Measurements from ENCODE around the gene SLC25A15. TPM values are rescaled to one million over a fixed set of nuclear protein-coding genes. Genes with fewer than 3 reads are reported as not detected.

Gene SLC25A15
- total and polyA plus RNA-seq, 2 donors (not counting 1 experiment from before 2014, with no cell fraction given), result 2.4 to 3.8 TPM

- H3K27ac ChIP-seq (ENCODE audit: low read length in 2 of 2), result no peak overlapping the region
- peaks cover 6 to 13% of the 10 kb centered on the region in 2 experiments for H3K36me3 ChIP-seq (replicated peaks in 1 of 2; ENCODE audit: control extremely low read depth in 1 of 2, control insufficient read depth in 1 of 2, extremely low read depth in 1 of 2, insufficient read depth in 2 of 2, low read length in 1 of 2)
- no peak overlapping the region for H3K4me3 ChIP-seq (ENCODE audit: control extremely low read depth in 1 of 5, extremely low read depth in 1 of 5, insufficient read depth in 1 of 5, low read depth in 2 of 5, low read length in 4 of 5)
- no peak overlapping the region for H3K4me2 ChIP-seq (replicated peaks; ENCODE audit: low read depth, low read length, poor library complexity, severe bottlenecking)
- ChIA-PET POLR2A (no interaction called here), CTCF (interaction anchor here (1.0 to 4.3 kb wide), 4 partner anchors 10 to 83 kb away, joined by 3 to 14 read pairs (median 4); no protein-coding TSS in a partner anchor)
- Mint-ChIP-seq H3K4me1 (peaks cover 13% of the 10 kb centered on the region), H3K4me3 (no peak overlapping the region), H3K27me3 (no peaks in the 10 kb centered on the region), H3K27ac (no peak overlapping the region), H3K9me3 (ENCODE audit: insufficient read depth) (no peaks in the 10 kb centered on the region)
- H3K27me3 ChIP-seq (replicated peaks in 1 of 4; ENCODE audit: control extremely low read depth in 1 of 4, control insufficient read depth in 3 of 4, insufficient read depth in 4 of 4, low read length in 3 of 4), result no peaks in the 10 kb centered on the region
- intact Hi-C loops (cut with micrococcal nuclease), result no loop called here
- H2AFZ ChIP-seq (ENCODE audit: insufficient read depth, low read depth, low read length, poor library complexity, severe bottlenecking), result no peak overlapping the region
- WGBS (ENCODE audit: insufficient coverage), result no CpG with 5 or more reads among the region's 1 CpG
- H3K9me3 ChIP-seq (ENCODE audit: control extremely low read depth in 1 of 3, control insufficient read depth in 2 of 3, insufficient read depth in 1 of 3, low read length in 2 of 3), result no peaks in the 10 kb centered on the region
- TF ChIP-seq EZH2 (IDR thresholded peaks at IDR 0.05; ENCODE audit: borderline replicate concordance, insufficient read depth, low read depth, low read length, poor library complexity, severe bottlenecking), result no peak
- TF ChIP-seq CTCF (IDR thresholded peaks at IDR 0.05), result no peak
- peaks cover 21% of the 10 kb centered on the region for H3K79me2 ChIP-seq (ENCODE audit: control insufficient read depth, insufficient read depth, low read length)
- H3K9ac ChIP-seq (ENCODE audit: low read length), result no peak overlapping the region
- DNase-seq, result no peak
- H3K4me1 ChIP-seq (ENCODE audit: control insufficient read depth in 2 of 2, insufficient read depth in 2 of 2, low read length in 2 of 2), result peaks cover 10 to 12% of the 10 kb centered on the region in 2 donors
- no peak for ATAC-seq (ENCODE audit: low read depth)
- peaks cover 5% of the 10 kb centered on the region for H4K20me1 ChIP-seq (ENCODE audit: control insufficient read depth, insufficient read depth, low read length, poor library complexity, severe bottlenecking)
Measured at GRCh38 chr13:40765602-40766001, 23.8 kb upstream of the SLC25A15 start.

GRCh38 chr13:40769970-40770369 is 19.4 kb upstream of the SLC25A15 start:
- Histone ChIP-seq H3K9me3 (ENCODE audit: control extremely low read depth in 1 of 3, control insufficient read depth in 2 of 3, insufficient read depth in 1 of 3, low read length in 2 of 3) (no peaks in the 10 kb centered on the region), H3K27me3 (replicated peaks in 1 of 4; ENCODE audit: control extremely low read depth in 1 of 4, control insufficient read depth in 3 of 4, insufficient read depth in 4 of 4, low read length in 3 of 4) (no peaks in the 10 kb centered on the region), H3K9ac (ENCODE audit: low read length) (peak overlapping the region; percentile 97), H4K20me1 (ENCODE audit: control insufficient read depth, insufficient read depth, low read length, poor library complexity, severe bottlenecking) (peaks cover 5% of the 10 kb centered on the region), H3K79me2 (ENCODE audit: control insufficient read depth, insufficient read depth, low read length) (peaks cover 20% of the 10 kb centered on the region), H3K4me2 (replicated peaks; ENCODE audit: low read depth, low read length, poor library complexity, severe bottlenecking) (peak overlapping the region; percentile 85), H3K27ac (ENCODE audit: low read length in 2 of 2) (no peak overlapping the region), H3K4me3 (ENCODE audit: control extremely low read depth in 1 of 5, extremely low read depth in 1 of 5, insufficient read depth in 1 of 5, low read depth in 2 of 5, low read length in 4 of 5) (peak overlapping the region; percentile 65 to 99 (median 99)), H2AFZ (ENCODE audit: insufficient read depth, low read depth, low read length, poor library complexity, severe bottlenecking) (peak overlapping the region; percentile 93), H3K4me1 (ENCODE audit: control insufficient read depth in 2 of 2, insufficient read depth in 2 of 2, low read length in 2 of 2) (peaks cover 12 to 18% of the 10 kb centered on the region in 2 donors), H3K36me3 (replicated peaks in 1 of 2; ENCODE audit: control extremely low read depth in 1 of 2, control insufficient read depth in 1 of 2, extremely low read depth in 1 of 2, insufficient read depth in 2 of 2, low read length in 1 of 2) (peaks cover 5 to 6% of the 10 kb centered on the region in 2 experiments)
- H3K4me3 Mint-ChIP-seq, result peak overlapping the region; percentile 100
- H3K27ac Mint-ChIP-seq, result no peak overlapping the region
- ATAC-seq (ENCODE audit: low read depth) (no peak), DNase-seq (no peak)
- TF ChIP-seq CTCF (IDR thresholded peaks at IDR 0.05), result no peak
- no peak for TF ChIP-seq EZH2 (IDR thresholded peaks at IDR 0.05; ENCODE audit: borderline replicate concordance, insufficient read depth, low read depth, low read length, poor library complexity, severe bottlenecking)
- no peaks in the 10 kb centered on the region for H3K9me3 Mint-ChIP-seq (ENCODE audit: insufficient read depth)
- intact Hi-C loops (cut with micrococcal nuclease), result loop anchor here (2.0 to 10.0 kb wide), 4 partner anchors 103 to 1735 kb away; partner anchors contain the start of genes FOXO1, KBTBD6, NHLRC3 and PROSER1
- H3K27me3 Mint-ChIP-seq, result no peaks in the 10 kb centered on the region
- 94% methylated on average over 6 of the region's 6 CpGs for WGBS (ENCODE audit: insufficient coverage)
- peaks cover 18% of the 10 kb centered on the region for H3K4me1 Mint-ChIP-seq
- POLR2A ChIA-PET, result interaction anchor here (1.0 kb wide), 1 partner anchor 19 kb away, joined by 4 read pairs; the partner anchor contains the start of gene SLC25A15
- CTCF ChIA-PET, result interaction anchor here (1.0 to 1.8 kb wide), 2 partner anchors 20 to 150 kb away, joined by 3 to 5 read pairs; partner anchors contain the start of gene SLC25A15
